ENCODE measurements around the gene OAT.

DNA sequence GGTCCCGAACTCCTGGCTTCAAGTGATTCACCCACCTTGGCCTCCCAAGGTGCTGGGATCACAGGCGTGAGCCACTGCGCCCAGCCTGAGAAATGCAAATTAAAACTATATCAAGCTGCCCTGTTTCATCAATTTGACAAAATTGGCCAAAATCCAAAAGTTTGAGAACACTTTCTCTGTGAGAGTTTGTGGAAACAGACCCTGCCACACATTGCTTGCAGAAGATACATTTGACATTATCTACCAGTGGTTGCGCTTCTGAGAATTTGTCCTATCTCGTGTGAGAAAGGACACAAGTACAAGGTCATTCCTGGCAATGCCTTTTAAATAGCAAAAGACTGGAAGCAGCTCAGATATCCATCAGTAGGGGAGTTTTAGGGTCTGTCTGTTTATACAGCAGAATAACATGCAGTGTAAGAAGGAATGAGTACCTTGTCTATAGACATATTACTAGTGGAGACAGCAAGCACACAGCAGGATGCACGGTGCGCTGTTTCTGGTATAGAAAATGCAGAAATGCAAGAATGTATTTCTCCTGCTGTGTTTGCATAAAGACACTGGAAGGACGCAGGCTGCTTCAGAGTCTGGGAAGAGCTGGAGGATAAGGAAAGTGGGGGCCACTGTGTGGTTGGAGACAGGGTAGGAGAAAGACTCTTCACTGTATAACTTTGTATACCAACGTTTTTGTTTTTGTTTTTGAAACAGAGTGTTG lies 47.2 kb upstream of the OAT start:
- TF ChIP-seq EZH2 (IDR thresholded peaks at IDR 0.05; ENCODE audit: borderline replicate concordance, low read depth, low read length, poor library complexity, severe bottlenecking) = no peak
- TF ChIP-seq, protein P1, sequence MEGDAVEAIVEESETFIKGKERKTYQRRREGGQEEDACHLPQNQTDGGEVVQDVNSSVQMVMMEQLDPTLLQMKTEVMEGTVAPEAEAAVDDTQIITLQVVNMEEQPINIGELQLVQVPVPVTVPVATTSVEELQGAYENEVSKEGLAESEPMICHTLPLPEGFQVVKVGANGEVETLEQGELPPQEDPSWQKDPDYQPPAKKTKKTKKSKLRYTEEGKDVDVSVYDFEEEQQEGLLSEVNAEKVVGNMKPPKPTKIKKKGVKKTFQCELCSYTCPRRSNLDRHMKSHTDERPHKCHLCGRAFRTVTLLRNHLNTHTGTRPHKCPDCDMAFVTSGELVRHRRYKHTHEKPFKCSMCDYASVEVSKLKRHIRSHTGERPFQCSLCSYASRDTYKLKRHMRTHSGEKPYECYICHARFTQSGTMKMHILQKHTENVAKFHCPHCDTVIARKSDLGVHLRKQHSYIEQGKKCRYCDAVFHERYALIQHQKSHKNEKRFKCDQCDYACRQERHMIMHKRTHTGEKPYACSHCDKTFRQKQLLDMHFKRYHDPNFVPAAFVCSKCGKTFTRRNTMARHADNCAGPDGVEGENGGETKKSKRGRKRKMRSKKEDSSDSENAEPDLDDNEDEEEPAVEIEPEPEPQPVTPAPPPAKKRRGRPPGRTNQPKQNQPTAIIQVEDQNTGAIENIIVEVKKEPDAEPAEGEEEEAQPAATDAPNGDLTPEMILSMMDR (conservative IDR thresholded peaks at IDR 0.05; ENCODE audit: low read depth, low read length) = no peak
